Testis (tissue), 3 donors: Measurements from ENCODE around the gene ABHD3. TPM values are rescaled to one million over a fixed set of nuclear protein-coding genes. Genes with fewer than 3 reads are reported as not detected.

Experiments used
- DNase-seq: peaks from one replicate; pipeline ENCODE4 v3.0.0-alpha.2; 2019
- H3K27ac ChIP-seq, 2 donors: fragments of 200-600 bp; sonication (generic); one replicate each; pipeline ENCODE4 v1.5.1; 2019
- H3K27me3 ChIP-seq: fragments of 200-600 bp; sonication (generic); one replicate; pipeline ENCODE4 v1.5.1; 2019
- H3K36me3 ChIP-seq: fragments of 200-600 bp; sonication (generic); one replicate; pipeline ENCODE4 v1.5.1; 2017; ENCODE audit warnings: low read depth; ENCODE audit errors: missing control alignments
- H3K4me1 ChIP-seq: fragments of 200-600 bp; sonication (generic); one replicate; pipeline ENCODE4 v1.5.1; 2019
- H3K4me3 ChIP-seq, 2 donors: fragments of 200-600 bp; sonication (generic); one replicate each; pipeline ENCODE4 v1.5.1; 2017 to 2019
- H3K9me3 ChIP-seq: fragments of 200-600 bp; sonication (generic); one replicate; pipeline ENCODE4 v1.5.1; 2017
- POLR2A ChIP-seq: fragments of 450-650 bp; IDR thresholded peaks from one replicate; pipeline ENCODE4 v1.6.1; 2017; ENCODE audit warnings: antibody characterized with exemption, mild to moderate bottlenecking, moderate library complexity
- WGBS, 2 donors: methylation state at CpG; one replicate each; pipeline ENCODE4 v1.1.5; 2018; 5-methylcytosine and 5-hydroxymethylcytosine counted together
- intact Hi-C: fragments of 100-400 bp; cut with DNase I; formaldehyde crosslinking; loops from one replicate; pipeline ENCODE4 v1.15.1; 2023; ENCODE audit warnings: low total_unique reads
- polyA plus RNA-seq: library from polyadenylated mRNA; stranded (reverse); fragments of 350-450 nt; fragmentation: Illumina TruSeq; extraction: RNeasy Lipid Tissue Mini Kit (QIAGEN cat#74804); gene quantifications from one replicate; pipeline ENCODE4 v1.2.3, GENCODE V29; 2014; ENCODE audit warnings: low read depth, low replicate concordance; ENCODE audit not compliant: insufficient read depth
- total RNA-seq, 2 donors: library from RNA; depleted of rRNA; stranded (reverse); fragments of >200 nt; gene quantifications; one replicate each; pipeline ENCODE4 v1.2.3, GENCODE V29; 2016
- TF ChIP-seq, protein P1 (sequence below), 3 experiments: fragments of 450-650 bp in 2 of 3; fragments of 200-600 bp in 1 of 3; sonication (generic) in 1 of 3; IDR thresholded peaks; one replicate each; pipeline ENCODE4 v1.5.1; 2016 to 2019; ENCODE audit warnings: antibody characterized with exemption in 3 of 3, mild to moderate bottlenecking in 2 of 3, moderate library complexity in 1 of 3

Gene ABHD3
- total and polyA plus RNA-seq, 3 donors from 2014 or later: 10.0 to 13.5 (median 12.2) TPM

DNA sequence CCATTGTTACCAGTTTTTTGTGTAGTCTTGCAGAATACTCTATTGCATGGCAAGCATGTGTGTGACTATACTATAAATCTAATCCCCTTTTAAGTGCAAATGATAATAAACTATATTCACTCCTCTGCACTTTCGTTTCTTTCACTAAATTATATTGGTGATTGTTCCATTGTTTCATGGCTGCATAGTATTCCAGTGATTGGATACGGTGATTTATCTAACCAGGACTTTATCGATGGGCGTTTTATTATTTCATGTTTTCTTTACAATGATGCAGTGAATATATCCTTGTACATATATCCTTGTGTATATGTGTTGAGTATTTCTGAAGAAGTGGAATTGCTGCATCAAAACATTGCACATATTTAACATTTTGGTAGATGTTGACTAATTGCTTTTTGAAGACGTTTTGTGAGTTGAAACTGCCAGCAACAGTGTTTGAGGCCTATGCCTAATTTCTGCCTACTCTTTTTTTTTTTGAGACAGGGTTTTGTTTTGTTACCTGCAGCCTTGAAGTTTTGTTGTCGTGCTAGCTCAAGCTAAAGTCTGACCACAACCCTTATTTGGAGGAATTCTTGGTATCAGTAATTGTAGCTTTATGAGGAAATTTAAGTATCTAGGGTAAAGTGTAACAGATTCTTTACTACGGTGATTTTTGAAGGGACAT is 38.7 kb upstream of the ABHD3 start:
- intact Hi-C loops: no loop called here

DNA sequence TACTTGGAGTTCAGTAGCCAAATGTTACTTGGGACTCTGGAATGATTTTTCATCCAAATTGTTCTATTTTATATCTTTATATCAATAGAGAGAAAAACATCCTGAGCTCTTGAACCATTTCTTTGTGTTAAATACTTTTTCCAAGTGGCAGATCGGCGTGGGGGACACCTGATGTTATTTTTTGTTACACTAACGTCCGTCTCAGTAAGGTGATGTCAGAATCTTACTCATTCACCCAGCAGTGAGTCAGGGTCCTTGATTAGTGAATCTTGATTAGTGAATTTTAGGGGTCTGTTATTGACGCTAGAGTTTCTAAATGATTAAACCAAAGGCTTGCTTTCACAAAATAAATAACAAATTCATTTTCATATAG is 37.7 kb upstream of the ABHD3 start:
- peaks cover 8% of the 10 kb centered on the region for H3K4me1 ChIP-seq
- no peak overlapping the region for H3K27ac ChIP-seq
- WGBS, 2 donors: 27 to 35% methylated on average over 5 of the region's 5 CpGs
- no peaks in the 10 kb centered on the region for H3K27me3 ChIP-seq
- no peak for DNase-seq
- H3K9me3 ChIP-seq: no peaks in the 10 kb centered on the region
- peak overlapping the region in 1 of 2 donors; percentile 89 for H3K4me3 ChIP-seq
- intact Hi-C loops: no loop called here
- H3K36me3 ChIP-seq: no peaks in the 10 kb centered on the region
- TF ChIP-seq POLR2A: no peak
- TF ChIP-seq, protein P1, sequence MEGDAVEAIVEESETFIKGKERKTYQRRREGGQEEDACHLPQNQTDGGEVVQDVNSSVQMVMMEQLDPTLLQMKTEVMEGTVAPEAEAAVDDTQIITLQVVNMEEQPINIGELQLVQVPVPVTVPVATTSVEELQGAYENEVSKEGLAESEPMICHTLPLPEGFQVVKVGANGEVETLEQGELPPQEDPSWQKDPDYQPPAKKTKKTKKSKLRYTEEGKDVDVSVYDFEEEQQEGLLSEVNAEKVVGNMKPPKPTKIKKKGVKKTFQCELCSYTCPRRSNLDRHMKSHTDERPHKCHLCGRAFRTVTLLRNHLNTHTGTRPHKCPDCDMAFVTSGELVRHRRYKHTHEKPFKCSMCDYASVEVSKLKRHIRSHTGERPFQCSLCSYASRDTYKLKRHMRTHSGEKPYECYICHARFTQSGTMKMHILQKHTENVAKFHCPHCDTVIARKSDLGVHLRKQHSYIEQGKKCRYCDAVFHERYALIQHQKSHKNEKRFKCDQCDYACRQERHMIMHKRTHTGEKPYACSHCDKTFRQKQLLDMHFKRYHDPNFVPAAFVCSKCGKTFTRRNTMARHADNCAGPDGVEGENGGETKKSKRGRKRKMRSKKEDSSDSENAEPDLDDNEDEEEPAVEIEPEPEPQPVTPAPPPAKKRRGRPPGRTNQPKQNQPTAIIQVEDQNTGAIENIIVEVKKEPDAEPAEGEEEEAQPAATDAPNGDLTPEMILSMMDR (IDR thresholded peaks at IDR 0.05): no peak

More for the DNA sequence above, 38.7 kb upstream of the ABHD3 start:
- TF ChIP-seq POLR2A: no peak
- TF ChIP-seq, protein P1 (IDR thresholded peaks at IDR 0.05): no peak
- Histone ChIP-seq H3K4me3 (no peak overlapping the region), H3K27ac (no peak overlapping the region), H3K27me3 (no peaks in the 10 kb centered on the region), H3K9me3 (no peaks in the 10 kb centered on the region), H3K36me3 (no peaks in the 10 kb centered on the region), H3K4me1 (peaks cover 14% of the 10 kb centered on the region)
- DNase-seq: no peak
- 59 to 60% methylated on average over 7 of the region's 7 CpGs for WGBS, 2 donors

DNA sequence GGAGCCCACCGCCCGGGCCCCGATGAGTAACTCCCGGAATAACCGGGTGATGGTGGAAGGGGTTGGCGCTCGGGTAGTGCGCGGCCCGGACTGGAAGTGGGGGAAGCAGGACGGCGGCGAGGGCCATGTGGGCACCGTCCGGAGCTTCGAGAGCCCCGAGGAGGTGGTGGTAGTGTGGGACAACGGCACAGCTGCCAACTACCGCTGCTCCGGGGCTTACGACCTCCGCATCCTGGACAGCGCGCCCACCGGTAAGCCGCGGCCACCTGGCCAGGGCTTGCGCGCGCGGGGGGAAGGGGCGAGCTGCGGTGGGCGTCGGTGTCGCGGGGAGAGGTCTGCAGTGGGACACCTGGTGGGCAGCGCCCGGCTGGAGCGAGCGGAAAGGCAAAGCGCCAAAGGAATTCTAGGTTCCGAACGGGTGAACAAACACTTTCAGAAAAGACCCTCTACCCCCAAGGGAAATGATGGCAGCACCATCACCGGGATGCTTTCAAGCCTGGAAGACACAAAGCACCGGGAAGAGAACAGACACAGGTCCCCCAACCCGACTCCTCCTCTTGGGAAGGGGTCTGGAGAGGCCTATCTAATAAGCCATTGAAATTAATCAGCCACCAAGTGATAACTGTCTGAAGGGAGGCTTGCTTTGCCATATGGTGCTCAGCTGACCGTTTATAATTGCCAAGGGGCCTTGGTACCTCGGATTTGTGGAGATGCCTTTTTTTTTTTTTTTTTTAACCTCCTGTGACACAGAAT is 37.2 kb upstream of the ABHD3 start:
- intact Hi-C loops: no loop called here
- Histone ChIP-seq H3K36me3 (no peaks in the 10 kb centered on the region), H3K27me3 (no peaks in the 10 kb centered on the region), H3K4me1 (peaks cover 6% of the 10 kb centered on the region), H3K27ac (peak overlapping the region; percentile 82 to 98), H3K4me3 (peak overlapping the region; percentile 89 to 99), H3K9me3 (no peaks in the 10 kb centered on the region)
- WGBS, 2 donors: 0 to 1% methylated on average over 40 to 46 of the region's 49 CpGs
- DNase-seq: peak; percentile 40
- TF ChIP-seq, protein P1 (IDR thresholded peaks at IDR 0.05): no peak
- TF ChIP-seq POLR2A: no peak

DNA sequence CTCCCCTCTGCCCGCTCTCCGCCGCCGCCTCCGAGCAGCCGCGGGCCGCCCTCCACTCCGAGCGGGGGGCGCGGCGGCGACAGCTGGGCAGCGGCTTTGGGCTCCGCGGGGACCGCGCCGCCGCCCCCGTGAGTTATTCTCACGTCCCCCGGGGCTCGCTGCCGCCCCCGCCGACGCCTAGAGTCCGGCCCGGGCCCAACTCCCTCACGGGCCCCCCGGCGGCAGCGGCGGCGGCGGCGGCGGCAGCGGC is 36.7 kb upstream of the ABHD3 start:
- 0 to 1% methylated on average over 18 to 23 of the region's 41 CpGs for WGBS, 2 donors
- peaks cover 6% of the 10 kb centered on the region for H3K4me1 ChIP-seq
- TF ChIP-seq POLR2A: no peak
- TF ChIP-seq, protein P1 (IDR thresholded peaks at IDR 0.05): no peak
- H3K27ac ChIP-seq: peak overlapping the region; percentile 95 to 98
- no peak for DNase-seq
- H3K27me3 ChIP-seq: no peaks in the 10 kb centered on the region
- H3K9me3 ChIP-seq: no peaks in the 10 kb centered on the region
- intact Hi-C loops: no loop called here
- H3K36me3 ChIP-seq: no peaks in the 10 kb centered on the region
- peak overlapping the region; percentile 89 to 99 for H3K4me3 ChIP-seq
